HCT116 (cell line): ENCODE measurements around the gene VANGL2. TPM values are rescaled to one million over a fixed set of nuclear protein-coding genes. Genes with fewer than 3 reads are reported as not detected.

Experiments used
- ATAC-seq: fragments of 200-7000 bp; cut with Tn5 transposase; 2 replicates; pipeline ENCODE4 v1.9.1; 2020; ENCODE audit warnings: mild to moderate bottlenecking, moderate library complexity
- BruUV-seq: library from RNA; stranded (reverse); fragments of 400-500 nt; replicated peaks from 2 replicates; lab custom pipeline; 2021; lab: Mats Ljungman, UMichigan
- CTCF ChIA-PET: fragments of 300-600 bp; sonication (Branson Sonifier 250); formaldehyde crosslinking; loops from one replicate; lab custom pipeline; 2021; ENCODE audit warnings: antibody characterized with exemption; lab: Charles Lee
- POLR2A ChIA-PET: fragments of 300-600, 350-600 bp; sonication (Branson Sonifier 250); formaldehyde crosslinking; loops from one replicate; lab custom pipeline; 2021; ENCODE audit warnings: antibody characterized with exemption; lab: Charles Lee
- RAD21 ChIA-PET, 2 experiments: fragments of 300-600 bp; sonication (Branson Sonifier 250); formaldehyde crosslinking; loops; one replicate each; lab custom pipeline; 2023; ENCODE audit warnings: low total read pairs in 2 of 2; ENCODE audit not compliant: uncharacterized antibody in 2 of 2, unreplicated experiment in 2 of 2, low non-redundant PET in 1 of 2; lab: Charles Lee
- DNase-seq: peaks from one replicate; pipeline ENCODE4 v3.0.0-alpha.2; 2010; ENCODE audit warnings: low read depth, low spot score
- H2AFZ ChIP-seq: fragments of 200-600 bp; shearing (Covaris generic), sonication (generic); 2 replicates; pipeline ENCODE4 v1.6.1; 2017; ENCODE audit warnings: low read depth, mixed run types, mixed read lengths, antibody characterized with exemption, low read length; ENCODE audit not compliant: poor library complexity, severe bottlenecking
- H3K27ac ChIP-seq: 2 replicates; pipeline ENCODE4 v1.5.1; 2012; ENCODE audit warnings: low read depth, low read length
- H3K27me3 ChIP-seq: fragments of 200-600 bp; sonication (generic); 2 replicates; pipeline ENCODE4 v1.6.1; 2016; ENCODE audit warnings: mixed run types, low read length, mixed read lengths; ENCODE audit not compliant: insufficient read depth
- H3K36me3 ChIP-seq, 2 experiments: fragments of 200-500 bp in 1 of 2; fragments of 200-600 bp in 1 of 2; sonication (Bioruptor generic) in 1 of 2; sonication (generic) in 1 of 2; 2 replicates each; pipeline versions ENCODE4 v1.5.1 to v1.6.1; 2014 to 2016; ENCODE audit warnings: low read length in 2 of 2, inconsistent platforms in 1 of 2, mixed read lengths in 1 of 2, mixed run types in 1 of 2; ENCODE audit not compliant: insufficient read depth in 2 of 2, control insufficient read depth in 1 of 2
- H3K4me1 ChIP-seq, 2 experiments: fragments of 200-600 bp in 1 of 2; sonication (generic) in 1 of 2; 2 replicates each; pipeline versions ENCODE4 v1.5.1 to v1.6.1; 2012 to 2017; ENCODE audit warnings: low read length in 2 of 2, inconsistent platforms in 1 of 2, mild to moderate bottlenecking in 1 of 2, mixed read lengths in 1 of 2, mixed run types in 1 of 2, moderate library complexity in 1 of 2; ENCODE audit not compliant: insufficient read depth in 2 of 2, control insufficient read depth in 1 of 2
- H3K4me2 ChIP-seq: fragments of 200-600 bp; sonication (generic); 2 replicates; pipeline ENCODE4 v1.6.1; 2017; ENCODE audit warnings: mixed run types, low read length, mixed read lengths
- H3K4me3 ChIP-seq, 2 experiments: fragments of 200-600 bp in 1 of 2; sonication (generic) in 1 of 2; replicated peaks in 1 of 2; 2 replicates each; pipeline ENCODE4 v1.5.1; 2011 to 2016; ENCODE audit warnings: low read length in 2 of 2, control low read depth in 1 of 2, low read depth in 1 of 2, mild to moderate bottlenecking in 1 of 2, mixed read lengths in 1 of 2, mixed run types in 1 of 2
- H3K79me2 ChIP-seq: fragments of 200-600 bp; sonication (generic); 2 replicates; pipeline ENCODE4 v1.6.1; 2017; ENCODE audit warnings: mild to moderate bottlenecking, mixed run types, low read length, moderate library complexity, mixed read lengths; ENCODE audit not compliant: insufficient read depth
- H3K9ac ChIP-seq: fragments of 200-600 bp; sonication (generic); 2 replicates; pipeline ENCODE4 v1.6.1; 2016; ENCODE audit warnings: low read length, mixed read lengths
- H3K9me2 ChIP-seq: fragments of 200-600 bp; sonication (generic), shearing (Covaris generic); 2 replicates; pipeline ENCODE4 v1.6.1; 2017; ENCODE audit warnings: mixed run types, mild to moderate bottlenecking, moderate library complexity; ENCODE audit not compliant: insufficient read depth
- H3K9me3 ChIP-seq, 2 experiments: fragments of 200-500 bp in 1 of 2; fragments of 200-600 bp in 1 of 2; sonication (Bioruptor generic) in 1 of 2; sonication (generic) in 1 of 2; 2 replicates each; pipeline ENCODE4 v1.6.1; 2014 to 2017; ENCODE audit warnings: low read length in 2 of 2, mixed read lengths in 2 of 2, inconsistent platforms in 1 of 2, low read depth in 1 of 2, mild to moderate bottlenecking in 1 of 2, mixed run types in 1 of 2, moderate library complexity in 1 of 2; ENCODE audit not compliant: control insufficient read depth in 1 of 2, insufficient read depth in 1 of 2
- H4K20me1 ChIP-seq: fragments of 200-600 bp; sonication (generic), shearing (Covaris generic); 2 replicates; pipeline ENCODE4 v1.6.1; 2017; ENCODE audit warnings: mixed run types, mild to moderate bottlenecking, moderate library complexity; ENCODE audit not compliant: insufficient read depth
- CBX3 ChIP-seq: IDR thresholded peaks from 2 replicates; pipeline ENCODE4 v1.6.1; 2012; ENCODE audit warnings: low read depth
- CEBPB ChIP-seq: IDR thresholded peaks from 2 replicates; pipeline ENCODE4 v1.6.1; 2012; ENCODE audit warnings: low read depth
- CTCF ChIP-seq, 3 experiments: fragments of 200-600 bp in 1 of 3; sonication (generic) in 1 of 3; IDR thresholded peaks in 2 of 3; conservative IDR thresholded peaks in 1 of 3; 2 replicates each; pipeline ENCODE4 v1.5.1; 2012 to 2017; ENCODE audit warnings: low read depth in 2 of 3, low read length in 2 of 3, antibody characterized with exemption in 1 of 3, borderline replicate concordance in 1 of 3, control low read depth in 1 of 3, mild to moderate bottlenecking in 1 of 3, mixed read lengths in 1 of 3, mixed run types in 1 of 3, moderate library complexity in 1 of 3; ENCODE audit not compliant: insufficient read depth in 1 of 3
- ELF1 ChIP-seq: IDR thresholded peaks from 2 replicates; pipeline ENCODE4 v1.6.1; 2012; ENCODE audit warnings: low read depth, borderline replicate concordance
- EZH2 ChIP-seq: fragments of 200-600 bp; sonication (generic); IDR thresholded peaks from 2 replicates; pipeline ENCODE4 v1.6.1; 2017; ENCODE audit warnings: antibody characterized with exemption, mixed run types
- EZH2phosphoT487 ChIP-seq: fragments of 200-600 bp; IDR thresholded peaks from 2 replicates; pipeline ENCODE4 v1.6.1; 2018; ENCODE audit warnings: antibody characterized with exemption, borderline replicate concordance
- FOSL1 ChIP-seq: IDR thresholded peaks from 2 replicates; pipeline ENCODE4 v1.6.1; 2012; ENCODE audit warnings: low read depth
- JUND ChIP-seq: IDR thresholded peaks from 2 replicates; pipeline ENCODE4 v1.6.1; 2012
- POLR2A ChIP-seq: IDR thresholded peaks from 2 replicates; pipeline ENCODE4 v1.7.0; 2011; ENCODE audit warnings: borderline replicate concordance; ENCODE audit not compliant: insufficient read depth, insufficient read length; ENCODE audit errors: extremely low read depth
- SP1 ChIP-seq: IDR thresholded peaks from 2 replicates; pipeline ENCODE4 v1.6.1; 2012; ENCODE audit warnings: low read depth
- YY1 ChIP-seq: IDR thresholded peaks from 2 replicates; pipeline ENCODE4 v1.6.1; 2011; ENCODE audit warnings: low read length, low read depth, moderate library complexity, mild to moderate bottlenecking; ENCODE audit not compliant: insufficient replicate concordance; ENCODE audit errors: extremely low read depth
- ZFX ChIP-seq: fragments of 450-650 bp; IDR thresholded peaks from 2 replicates; pipeline ENCODE4 v1.6.1; 2017
- ZNF274 ChIP-seq: fragments of 200-500 bp; sonication (Bioruptor generic); IDR thresholded peaks from 2 replicates; pipeline ENCODE4 v1.6.1; 2014; ENCODE audit warnings: mild to moderate bottlenecking, low read depth, low read length, inconsistent platforms
- intact Hi-C: fragments of 100-400 bp; cut with micrococcal nuclease; formaldehyde crosslinking; loops from 2 replicates; pipeline ENCODE4 v1.10.0; 2022
- total RNA-seq: library from RNA; stranded (reverse); gene quantifications from one replicate; pipeline ENCODE4 v1.2.1, GENCODE V29; 2021; ENCODE audit not compliant: unreplicated experiment
- TF ChIP-seq, protein P1 (sequence below): IDR thresholded peaks from 2 replicates; pipeline ENCODE4 v1.6.1; 2012
- TF ChIP-seq, protein P2 (sequence below): IDR thresholded peaks from 2 replicates; pipeline ENCODE4 v1.6.1; 2011; ENCODE audit warnings: mild to moderate bottlenecking, low read length, moderate library complexity; ENCODE audit not compliant: insufficient replicate concordance; ENCODE audit errors: extremely low read depth
- TF ChIP-seq, protein P3 (sequence below): IDR thresholded peaks from 2 replicates; pipeline ENCODE4 v1.6.1; 2012

VANGL2 gene
- total RNA-seq, 1 experiment from 2014 or later, result 1.1 TPM

DNA sequence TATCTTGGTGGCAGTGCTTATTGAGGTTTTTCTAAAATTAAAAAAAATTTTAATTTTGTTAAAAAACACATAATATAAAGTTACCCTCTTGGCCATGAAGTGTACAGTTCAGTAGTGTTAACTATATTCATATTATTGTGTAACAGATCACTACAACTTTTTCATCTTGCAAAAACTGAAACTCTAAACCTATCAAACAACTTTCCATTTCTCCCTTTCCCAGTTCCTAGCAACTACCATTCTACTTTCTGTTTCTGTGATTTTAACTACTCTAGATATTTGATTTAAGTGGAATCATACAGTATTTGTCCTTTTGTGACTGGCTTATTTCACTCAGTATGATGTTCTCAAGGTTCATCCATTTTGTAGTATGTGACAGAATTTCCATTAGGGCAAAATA is 67.2 kb downstream of the VANGL2 start:
- ChIA-PET CTCF (no interaction called here), RAD21 (no interaction called here), POLR2A (no interaction called here)
- no peak overlapping the region for H3K4me2 ChIP-seq
- no peaks in the 10 kb centered on the region; the same call in 1 of the 2 replicates for H3K27me3 ChIP-seq
- DNase-seq, result no peak
- no peaks in the 10 kb centered on the region for H3K9me2 ChIP-seq
- no peaks in the 10 kb centered on the region for H3K9me3 ChIP-seq
- BruUV-seq, result no TSS peak
- H3K27ac ChIP-seq, result no peak overlapping the region
- H3K79me2 ChIP-seq, result no peaks in the 10 kb centered on the region
- no peaks in the 10 kb centered on the region for H3K36me3 ChIP-seq
- H3K9ac ChIP-seq, result no peak overlapping the region
- no peak for ATAC-seq
- no peaks in the 10 kb centered on the region for H4K20me1 ChIP-seq
- no peak overlapping the region for H3K4me3 ChIP-seq
- no peak for TF ChIP-seq CBX3
- TF ChIP-seq, all 23 proteins: peak for 0
- Histone ChIP-seq H2AFZ (no peak overlapping the region), H3K4me1 (no peaks in the 10 kb centered on the region)
- intact Hi-C loops, result no loop called here

GRCh38 chr1:160471253-160471652 is 70.9 kb downstream of the VANGL2 start:
- TF ChIP-seq YY1, result no peak
- TF ChIP-seq CEBPB, result no peak
- TF ChIP-seq FOSL1, result no peak
- no peak for TF ChIP-seq ZFX
- TF ChIP-seq JUND, result no peak
- TF ChIP-seq EZH2phosphoT487, result no peak
- TF ChIP-seq EZH2, result no peak
- no peak for TF ChIP-seq ELF1
- TF ChIP-seq, protein P1, sequence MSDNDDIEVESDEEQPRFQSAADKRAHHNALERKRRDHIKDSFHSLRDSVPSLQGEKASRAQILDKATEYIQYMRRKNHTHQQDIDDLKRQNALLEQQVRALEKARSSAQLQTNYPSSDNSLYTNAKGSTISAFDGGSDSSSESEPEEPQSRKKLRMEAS, result no peak
- no peak for TF ChIP-seq POLR2A
- TF ChIP-seq, protein P2, sequence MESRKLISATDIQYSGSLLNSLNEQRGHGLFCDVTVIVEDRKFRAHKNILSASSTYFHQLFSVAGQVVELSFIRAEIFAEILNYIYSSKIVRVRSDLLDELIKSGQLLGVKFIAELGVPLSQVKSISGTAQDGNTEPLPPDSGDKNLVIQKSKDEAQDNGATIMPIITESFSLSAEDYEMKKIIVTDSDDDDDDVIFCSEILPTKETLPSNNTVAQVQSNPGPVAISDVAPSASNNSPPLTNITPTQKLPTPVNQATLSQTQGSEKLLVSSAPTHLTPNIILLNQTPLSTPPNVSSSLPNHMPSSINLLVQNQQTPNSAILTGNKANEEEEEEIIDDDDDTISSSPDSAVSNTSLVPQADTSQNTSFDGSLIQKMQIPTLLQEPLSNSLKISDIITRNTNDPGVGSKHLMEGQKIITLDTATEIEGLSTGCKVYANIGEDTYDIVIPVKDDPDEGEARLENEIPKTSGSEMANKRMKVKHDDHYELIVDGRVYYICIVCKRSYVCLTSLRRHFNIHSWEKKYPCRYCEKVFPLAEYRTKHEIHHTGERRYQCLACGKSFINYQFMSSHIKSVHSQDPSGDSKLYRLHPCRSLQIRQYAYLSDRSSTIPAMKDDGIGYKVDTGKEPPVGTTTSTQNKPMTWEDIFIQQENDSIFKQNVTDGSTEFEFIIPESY, result no peak
- no peak for TF ChIP-seq ZNF274
- TF ChIP-seq, protein P3, sequence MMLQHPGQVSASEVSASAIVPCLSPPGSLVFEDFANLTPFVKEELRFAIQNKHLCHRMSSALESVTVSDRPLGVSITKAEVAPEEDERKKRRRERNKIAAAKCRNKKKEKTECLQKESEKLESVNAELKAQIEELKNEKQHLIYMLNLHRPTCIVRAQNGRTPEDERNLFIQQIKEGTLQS, result no peak
- TF ChIP-seq CTCF (IDR thresholded peaks at IDR 0.05 in 2 of 3, conservative IDR thresholded peaks at IDR 0.05 in 1 of 3; ENCODE audit: borderline replicate concordance in 1 of 3, insufficient read depth in 1 of 3, low read depth in 2 of 3, low read length in 2 of 3), result no peak
- TF ChIP-seq SP1, result no peak
- Histone ChIP-seq H3K9ac (no peak overlapping the region), H3K4me1 (no peaks in the 10 kb centered on the region), H3K4me2 (no peak overlapping the region), H3K79me2 (no peaks in the 10 kb centered on the region), H3K9me3 (no peaks in the 10 kb centered on the region), H3K4me3 (no peak overlapping the region), H3K27me3 (no peaks in the 10 kb centered on the region; the same call in 1 of the 2 replicates), H3K36me3 (no peaks in the 10 kb centered on the region), H3K9me2 (no peaks in the 10 kb centered on the region), H4K20me1 (no peaks in the 10 kb centered on the region), H2AFZ (no peak overlapping the region), H3K27ac (no peak overlapping the region)
- RAD21 ChIA-PET, result no interaction called here
- DNase-seq, result no peak
- BruUV-seq, result no TSS peak
- intact Hi-C loops, result no loop called here
- CTCF ChIA-PET, result no interaction called here
- no peak for ATAC-seq
- POLR2A ChIA-PET, result no interaction called here
